Measurements from ENCODE around the gene RAD9A.

Gene RAD9A

DNA sequence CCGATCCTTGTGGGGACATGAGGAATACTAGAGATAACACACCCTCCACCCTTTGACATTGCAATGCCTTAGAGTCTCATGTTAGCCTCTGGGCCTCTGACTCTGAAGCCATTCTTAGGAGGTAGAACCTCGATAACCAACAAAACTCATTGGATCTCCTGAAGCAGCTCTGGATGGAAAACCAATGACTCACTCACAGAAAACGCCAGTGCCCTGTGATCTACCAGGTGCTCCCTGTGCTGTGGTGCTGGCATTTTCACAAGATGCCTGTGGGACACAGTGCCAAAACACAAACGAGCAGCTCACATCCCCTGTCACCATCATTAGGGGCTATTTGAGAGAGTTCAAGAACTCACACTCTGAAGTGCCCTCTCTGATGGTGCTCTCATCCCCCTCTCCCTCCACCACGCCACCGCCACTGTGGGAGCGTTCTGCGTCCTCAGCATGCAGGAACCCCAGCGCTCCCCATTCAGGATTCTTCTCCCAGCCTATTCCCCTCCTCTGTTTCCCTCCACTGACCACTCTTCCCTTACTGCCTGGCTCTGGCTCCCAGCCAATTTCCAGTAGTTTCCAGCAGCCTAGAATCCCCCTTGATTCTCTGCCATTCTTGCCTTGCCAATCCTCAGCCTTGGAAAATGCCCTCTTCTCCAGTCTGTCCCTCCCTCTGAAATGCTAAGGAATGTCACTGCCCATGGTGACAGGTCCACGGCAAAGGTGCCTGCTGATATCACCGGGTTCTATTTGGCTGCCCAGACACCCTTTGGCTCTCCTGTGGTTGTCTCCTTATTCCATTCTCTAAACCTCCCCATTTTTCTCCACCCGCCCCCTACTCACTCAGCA, 33.7 kb upstream of the RAD9A start:
- no peak for DNase-seq

DNA sequence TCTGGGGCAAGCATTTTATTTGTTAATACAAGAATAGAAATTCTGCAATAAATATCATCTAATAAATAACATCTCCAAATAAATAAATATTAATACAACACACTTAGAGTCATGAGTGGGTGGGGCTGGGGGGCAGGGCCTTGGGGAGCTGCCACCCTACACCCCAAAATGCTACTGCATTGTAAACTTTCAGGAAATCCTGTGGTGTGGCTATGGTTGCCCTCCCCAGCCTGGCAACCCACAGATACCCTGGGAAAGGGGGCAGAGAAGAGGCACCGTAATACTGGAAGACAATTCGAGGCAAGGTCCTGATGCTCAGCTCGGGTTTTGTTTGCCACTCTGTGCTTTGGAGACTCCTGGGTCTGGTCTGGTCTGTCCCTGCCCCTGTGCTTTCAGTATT, 27.6 kb upstream of the RAD9A start:
- no peak for DNase-seq

DNA sequence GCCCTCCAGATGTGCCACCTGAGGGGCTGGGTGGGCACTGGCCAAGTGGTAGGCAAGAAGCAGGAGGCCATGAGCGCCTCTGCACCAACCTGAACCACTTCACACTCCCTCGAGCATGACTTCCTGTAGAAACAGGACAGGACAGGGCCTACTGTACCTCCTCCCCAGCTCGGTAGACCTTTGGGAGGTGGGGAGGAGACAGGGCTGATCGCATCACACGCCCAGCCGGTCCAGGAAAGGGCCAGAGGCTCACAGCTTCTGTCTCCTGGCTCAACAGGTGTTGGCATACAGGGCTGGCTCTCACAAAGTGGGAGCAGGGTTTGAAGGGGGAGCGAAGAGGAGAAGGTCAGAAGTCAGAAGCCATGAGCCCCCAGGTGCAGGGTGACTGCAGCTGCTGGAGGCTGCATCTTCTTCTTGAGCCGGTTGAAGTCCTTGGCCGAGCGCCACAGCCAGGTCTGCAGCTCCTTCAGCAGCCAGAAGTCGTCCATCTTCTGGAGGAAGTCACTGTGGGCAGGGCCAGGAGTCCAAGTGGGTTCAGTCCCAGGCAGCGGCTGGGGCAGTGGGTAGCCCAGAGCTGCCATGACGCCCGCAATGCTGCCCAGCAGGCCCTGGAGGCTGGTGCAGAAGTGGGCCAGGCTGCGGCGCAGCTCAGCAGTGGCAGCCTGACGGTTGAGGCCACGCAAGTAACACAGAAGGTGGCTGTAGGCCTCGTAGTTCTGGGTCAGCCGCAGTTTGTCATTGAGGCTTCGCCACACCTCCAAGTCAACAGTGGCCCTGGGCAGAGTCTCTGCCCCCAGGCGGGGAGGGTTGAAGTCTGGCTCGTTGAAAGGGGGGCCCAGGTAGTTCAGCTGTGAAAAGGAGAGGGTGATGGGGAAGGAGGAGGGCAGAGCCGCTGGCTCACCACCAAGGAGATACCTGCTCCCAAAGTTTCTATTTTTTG, 26.7 kb upstream of the RAD9A start:
- DNase-seq = no peak

DNA sequence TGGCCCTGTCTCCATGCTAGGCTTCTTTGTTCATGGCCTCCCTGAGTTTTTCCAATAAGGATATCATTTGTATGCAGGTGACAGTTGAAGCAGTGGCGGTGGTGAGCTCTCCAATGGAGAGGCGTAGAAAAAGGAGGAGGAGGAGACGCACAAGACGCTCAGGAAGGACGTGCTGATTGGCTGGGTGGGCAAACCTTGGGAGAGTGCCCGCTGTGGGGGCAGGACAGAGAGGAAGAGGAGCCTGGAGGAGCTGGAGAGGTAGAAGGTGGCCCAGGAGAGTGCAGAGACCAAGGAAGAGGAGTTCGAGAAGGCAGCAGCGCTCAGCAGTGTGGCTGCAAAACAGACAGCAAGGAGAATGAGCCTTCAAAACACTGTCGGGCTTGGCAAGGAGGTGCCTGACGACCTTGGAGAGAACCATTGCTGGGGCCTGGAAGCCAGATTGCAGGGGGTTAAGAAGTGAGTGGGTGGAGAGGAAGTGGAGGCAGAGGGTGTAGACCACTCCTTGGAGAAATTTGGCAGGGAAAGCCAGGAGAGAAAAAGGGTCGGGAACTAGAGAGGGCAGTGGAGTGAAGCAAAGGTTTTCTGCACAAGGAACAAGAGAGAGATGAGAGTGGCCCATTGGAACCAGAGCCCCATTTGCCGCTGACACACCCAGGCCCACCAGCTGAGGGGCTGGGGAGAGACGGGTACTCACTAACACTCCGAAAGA, 25.9 kb upstream of the RAD9A start:
- DNase-seq = no peak

DNA sequence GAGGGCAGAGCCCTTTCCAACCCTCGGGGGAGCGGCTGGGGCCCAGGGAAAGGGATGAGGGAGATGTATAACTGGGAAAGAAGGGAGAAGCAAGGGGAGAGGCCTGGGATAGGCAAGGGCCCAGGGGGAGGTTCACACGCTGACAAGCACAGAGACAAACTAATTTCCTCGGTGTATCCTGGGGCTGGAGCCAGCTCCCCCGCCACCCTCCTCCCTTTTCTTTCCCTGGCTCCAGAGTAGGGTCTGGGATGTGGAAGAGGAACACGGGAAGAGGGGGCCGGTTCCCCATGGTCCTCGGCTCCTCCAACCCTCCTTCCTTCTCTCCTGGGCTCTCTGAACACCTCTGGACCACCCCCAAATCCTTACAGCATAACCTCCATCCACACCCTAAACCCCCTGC, 25.2 kb upstream of the RAD9A start:
- no peak for DNase-seq

DNA sequence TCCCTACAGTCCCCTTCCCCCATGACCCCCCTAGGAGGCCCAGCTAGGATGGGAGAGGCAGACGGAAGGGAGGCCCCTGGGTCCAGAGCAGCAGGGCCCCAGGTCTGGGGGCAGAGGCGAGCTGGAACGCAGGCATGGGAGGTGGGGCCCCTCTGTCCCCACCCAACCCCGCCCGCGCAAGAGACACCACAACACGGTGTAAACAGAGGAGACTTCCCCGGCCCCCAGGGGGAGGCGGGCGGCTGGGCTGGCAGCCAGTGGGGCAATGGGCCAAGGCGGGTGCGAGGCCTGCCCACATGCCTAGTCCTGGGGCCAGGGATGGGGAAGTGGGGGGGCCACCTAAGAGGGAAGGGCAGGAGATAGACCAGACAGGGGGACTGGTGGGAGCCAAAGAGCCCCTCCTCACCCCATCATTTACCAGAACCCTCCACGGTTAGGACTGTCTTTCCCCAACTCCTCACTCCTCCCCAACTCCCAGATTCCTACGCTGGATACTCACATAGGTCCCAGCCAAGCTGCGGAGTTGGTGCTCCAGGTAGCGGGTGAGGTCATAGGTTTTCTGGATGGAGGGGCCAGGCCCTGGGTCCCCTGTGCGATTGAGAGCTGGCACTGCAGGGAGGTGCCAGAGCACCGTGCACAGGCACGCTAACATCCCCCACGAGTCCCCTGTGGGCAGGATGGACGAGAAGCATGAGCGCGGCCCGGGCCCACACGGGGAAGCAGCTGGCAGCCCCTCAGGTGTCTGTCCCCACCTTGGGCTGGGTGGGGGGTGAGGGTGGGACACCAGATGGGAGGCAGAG, 24.6 kb upstream of the RAD9A start:
- no peak for DNase-seq

DNA sequence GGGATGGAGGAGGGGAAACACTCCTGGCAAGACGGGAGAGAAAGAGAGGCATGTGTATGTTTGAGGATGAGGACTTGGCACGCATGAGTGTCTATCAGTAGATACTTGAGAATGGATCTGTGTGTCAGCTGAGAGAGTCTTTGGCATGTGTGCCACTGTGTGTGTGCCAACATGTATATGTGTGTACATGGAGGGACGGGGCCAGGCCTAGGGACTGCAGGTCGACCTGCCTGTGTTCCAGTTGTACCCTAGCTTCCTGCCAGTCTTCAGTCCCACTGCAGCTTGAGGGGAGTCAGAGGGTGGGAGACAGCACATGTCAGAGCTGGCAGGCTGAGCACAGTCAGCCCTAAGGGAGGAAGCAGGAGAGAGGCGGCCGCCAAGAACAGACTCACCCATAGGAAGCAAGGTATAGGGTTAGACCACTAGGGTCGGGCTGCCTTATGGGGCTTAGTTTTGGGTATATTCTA, 24.0 kb upstream of the RAD9A start:
- no peak for DNase-seq

DNA sequence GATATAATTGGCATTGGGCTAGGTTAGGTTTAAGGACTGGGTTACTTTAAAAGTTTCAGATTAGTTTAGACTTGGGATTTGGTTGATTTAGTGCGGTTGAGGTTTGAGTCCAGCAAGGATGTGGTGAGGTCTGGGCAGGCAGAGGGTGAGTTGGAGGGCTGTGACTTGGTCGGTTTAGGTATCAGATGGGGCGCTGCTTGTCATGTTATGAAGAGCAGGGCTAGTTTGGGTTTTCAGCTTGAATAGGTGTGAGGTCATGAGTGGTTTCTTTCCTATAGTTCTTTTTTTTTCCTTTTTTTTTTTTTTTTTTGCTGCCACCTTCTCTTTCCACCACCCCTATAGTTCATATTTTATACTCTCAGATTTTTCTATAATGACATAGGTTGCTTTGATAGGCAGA, 23.2 kb upstream of the RAD9A start:
- peak in 1 of 2 experiments; percentile 65 for DNase-seq

DNA sequence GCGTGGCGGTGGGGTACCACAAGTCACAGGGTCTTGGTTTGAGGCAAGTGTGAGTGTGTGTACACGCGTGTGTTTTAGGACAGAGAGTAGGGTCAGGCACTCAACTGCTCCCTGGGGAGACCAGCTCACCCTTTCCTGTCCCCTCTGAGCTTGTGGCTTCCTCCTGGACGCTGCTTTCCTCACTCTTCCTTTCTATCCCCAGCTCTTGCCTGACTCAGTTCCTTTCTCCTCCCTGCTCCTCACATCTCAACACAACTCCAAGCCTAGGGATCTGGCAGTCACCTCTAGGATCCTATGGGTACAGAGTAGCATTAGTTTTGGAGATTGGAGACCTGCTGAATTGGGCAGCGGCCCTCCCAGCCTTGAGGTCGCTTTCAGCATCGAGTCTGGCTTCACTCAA, 22.5 kb upstream of the RAD9A start:
- DNase-seq = no peak

DNA sequence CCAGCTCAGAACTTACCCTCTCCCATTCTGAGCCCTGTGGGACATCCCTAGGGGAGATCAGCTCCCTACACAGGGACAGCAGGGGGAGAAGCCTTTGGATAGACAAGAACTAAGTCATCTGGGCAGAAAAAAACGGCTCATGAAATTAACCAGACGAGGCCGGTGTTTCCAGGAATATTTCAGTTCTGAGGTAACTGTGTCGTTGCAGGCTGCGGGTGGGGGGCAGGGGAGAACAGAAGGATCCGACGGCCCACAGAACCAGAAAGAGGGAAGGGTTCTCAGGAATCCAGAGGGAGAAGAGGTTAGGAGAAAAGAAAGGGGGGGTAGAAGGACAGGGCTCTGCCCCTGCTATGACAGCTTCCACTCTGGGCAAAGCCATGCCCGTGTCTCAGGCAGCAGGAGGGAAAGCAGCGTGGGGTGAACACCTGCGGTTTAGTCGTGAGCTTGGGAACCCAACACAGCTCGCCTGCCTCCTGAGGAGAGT, 21.9 kb upstream of the RAD9A start:
- DNase-seq = no peak

DNA sequence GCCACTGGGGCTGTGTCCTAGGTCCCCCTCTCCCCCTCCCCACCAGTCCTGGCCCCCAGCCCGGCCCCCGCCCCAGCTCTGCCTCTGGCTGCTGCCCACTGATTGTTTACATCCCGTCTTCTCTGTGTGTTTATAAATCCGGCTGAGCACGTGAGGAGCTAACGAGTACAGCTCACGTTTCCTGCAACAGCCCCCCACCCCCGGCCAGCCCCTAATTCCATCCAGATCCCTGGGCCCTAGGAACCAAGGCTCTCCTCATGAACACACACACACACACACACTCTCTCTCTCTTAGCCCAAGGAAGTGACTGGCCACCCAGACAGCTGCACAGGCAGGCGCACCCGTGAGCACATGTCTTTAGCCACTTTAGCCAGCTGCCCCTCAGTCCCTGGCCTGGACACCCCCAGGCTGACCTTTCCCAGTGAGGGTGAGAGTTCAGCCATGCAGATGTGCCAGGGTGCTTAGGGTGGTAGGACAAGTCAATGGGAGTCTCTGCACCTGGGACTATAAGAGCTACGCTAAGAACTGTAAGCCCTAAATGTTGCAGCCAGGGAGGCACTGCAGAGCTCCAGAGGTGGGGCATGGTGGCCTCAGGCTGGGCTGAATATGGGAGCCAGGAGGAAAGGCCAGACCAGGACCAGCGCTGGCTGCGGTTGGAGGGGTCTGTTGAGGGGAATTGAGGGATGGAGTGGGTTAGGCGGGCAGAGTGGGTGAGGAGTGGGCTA, 21.3 kb upstream of the RAD9A start:
- DNase-seq = no peak

DNA sequence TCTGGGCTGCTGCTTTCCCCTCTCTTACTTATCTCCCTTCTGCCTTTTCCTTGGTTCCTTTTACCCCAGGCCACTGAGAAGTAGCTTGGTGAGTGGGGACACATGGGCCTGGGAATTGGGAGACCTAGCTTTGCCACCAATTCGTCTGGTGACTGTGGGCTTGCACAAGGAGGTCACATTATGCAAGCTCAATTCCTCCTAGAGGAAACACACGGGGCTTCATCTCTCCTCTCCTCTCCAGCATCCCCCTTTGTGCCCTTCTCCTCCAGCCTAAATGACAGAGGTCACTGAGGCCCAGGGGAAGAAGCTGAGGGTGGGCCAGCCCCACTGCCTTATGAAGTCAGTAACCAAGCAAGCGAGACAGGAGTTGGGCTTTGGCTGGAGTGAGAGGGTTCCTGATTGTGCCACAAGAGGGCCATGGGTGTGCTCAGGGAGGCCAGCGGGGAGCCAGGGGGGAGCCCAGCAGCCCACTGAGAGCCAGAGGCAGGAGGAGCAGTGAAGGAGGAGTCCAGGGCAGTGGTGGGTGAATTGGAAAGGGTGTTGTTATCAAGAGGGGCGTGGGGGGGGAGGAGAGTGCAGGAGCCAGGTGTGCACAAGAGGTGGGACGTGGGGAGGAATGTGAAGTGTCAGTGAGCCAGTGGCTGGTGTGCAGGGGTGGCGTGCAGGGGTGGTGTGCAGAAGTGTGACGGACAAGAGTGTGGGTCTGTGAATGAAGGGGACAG, 20.4 kb upstream of the RAD9A start:
- DNase-seq = no peak

DNA sequence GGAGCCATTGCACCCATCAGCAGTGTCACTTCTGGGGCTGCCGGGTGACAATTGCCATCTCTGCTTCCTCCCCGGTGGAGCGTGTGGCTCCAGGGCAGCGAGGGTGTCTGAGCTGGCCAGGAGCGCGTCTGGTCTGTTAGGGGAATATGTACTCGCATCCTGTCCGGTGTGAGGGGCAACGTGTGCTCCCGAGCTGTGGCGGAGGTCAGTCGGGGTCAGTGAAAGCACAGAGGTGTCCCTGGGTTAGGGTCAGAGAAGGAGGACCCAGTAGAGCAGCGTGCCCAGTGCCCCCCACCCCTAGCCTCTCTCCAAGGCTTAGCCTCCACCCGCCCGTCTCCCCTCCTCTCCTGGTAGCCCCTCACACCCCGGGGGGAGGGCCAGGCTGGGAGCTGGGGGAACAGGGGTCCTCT, 19.9 kb upstream of the RAD9A start:
- no peak for DNase-seq

DNA sequence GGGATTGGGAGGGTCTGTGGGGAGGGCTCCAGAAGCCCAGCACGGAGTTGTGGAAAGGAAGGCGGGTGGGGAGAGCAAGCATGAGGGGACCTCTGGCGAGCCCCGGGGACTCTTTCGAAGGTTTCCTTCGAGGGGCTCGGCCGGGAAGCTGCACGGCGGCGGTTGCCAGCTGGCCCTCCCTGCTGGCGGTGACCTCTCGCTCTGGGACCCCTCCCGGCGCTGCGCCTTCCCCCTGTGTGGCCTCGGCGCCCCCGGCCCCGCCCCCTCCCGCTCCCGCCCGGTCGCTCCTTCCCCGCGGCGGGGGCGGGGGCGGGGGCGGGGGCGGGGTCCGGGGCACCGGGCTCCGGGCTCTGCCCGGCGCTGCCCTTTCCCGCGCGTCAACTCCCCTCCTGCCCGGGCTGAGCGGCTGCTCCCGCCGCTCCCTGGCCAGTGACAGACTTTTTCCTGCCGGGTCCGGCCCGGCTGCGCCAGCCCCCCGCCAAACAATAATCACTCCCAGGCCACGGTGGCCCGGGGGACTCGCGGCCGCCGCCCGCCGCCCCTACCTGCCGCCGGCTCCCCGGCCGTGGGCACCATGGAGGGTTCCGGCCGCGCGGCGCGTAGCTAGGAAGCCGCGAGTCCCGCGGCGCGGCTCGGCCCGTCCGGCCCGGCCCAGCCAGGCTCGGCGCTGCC, 19.3 kb upstream of the RAD9A start:
- no peak for DNase-seq

DNA sequence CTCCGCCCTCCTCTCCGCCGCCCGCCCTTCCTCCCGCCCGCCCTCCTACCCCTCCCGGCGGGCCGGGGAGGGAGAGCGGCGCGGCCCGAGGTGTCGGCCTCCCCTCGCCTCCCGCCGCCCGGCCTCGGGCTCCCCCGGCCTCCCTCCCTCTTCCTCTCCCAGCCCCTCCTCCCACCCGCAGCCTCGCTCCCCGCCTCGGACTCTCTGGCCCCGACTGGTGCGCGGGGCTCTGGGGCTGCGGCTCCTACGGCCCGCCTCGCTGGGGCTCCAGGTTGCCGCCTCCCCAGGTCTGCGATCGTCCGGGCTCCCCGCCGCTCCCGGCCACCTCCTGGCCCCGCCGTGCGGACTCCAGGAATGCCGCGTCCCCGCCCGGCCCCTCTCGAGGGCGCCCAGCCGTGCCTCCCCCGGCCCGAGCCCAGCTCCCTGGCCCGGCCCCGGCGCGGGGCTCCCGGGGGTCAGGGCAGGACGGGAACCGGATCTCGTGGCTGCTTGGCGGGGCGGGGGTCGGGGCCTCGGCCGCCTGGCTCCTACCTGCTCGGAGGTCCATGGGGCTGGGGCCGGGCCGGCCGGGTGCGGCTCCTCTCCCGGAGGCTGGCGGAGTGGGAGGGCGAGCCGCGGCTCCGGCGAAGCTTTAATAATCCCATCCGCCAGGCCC, 18.7 kb upstream of the RAD9A start, which contains the start of gene CLCF1:
Gene CLCF1, minus strand, starts transcription at position 606 of the 655 bp plus-strand sequence. Its CDS starts 59 bp downstream, at position 547.
- peak; percentile 31 to 48 for DNase-seq

DNA sequence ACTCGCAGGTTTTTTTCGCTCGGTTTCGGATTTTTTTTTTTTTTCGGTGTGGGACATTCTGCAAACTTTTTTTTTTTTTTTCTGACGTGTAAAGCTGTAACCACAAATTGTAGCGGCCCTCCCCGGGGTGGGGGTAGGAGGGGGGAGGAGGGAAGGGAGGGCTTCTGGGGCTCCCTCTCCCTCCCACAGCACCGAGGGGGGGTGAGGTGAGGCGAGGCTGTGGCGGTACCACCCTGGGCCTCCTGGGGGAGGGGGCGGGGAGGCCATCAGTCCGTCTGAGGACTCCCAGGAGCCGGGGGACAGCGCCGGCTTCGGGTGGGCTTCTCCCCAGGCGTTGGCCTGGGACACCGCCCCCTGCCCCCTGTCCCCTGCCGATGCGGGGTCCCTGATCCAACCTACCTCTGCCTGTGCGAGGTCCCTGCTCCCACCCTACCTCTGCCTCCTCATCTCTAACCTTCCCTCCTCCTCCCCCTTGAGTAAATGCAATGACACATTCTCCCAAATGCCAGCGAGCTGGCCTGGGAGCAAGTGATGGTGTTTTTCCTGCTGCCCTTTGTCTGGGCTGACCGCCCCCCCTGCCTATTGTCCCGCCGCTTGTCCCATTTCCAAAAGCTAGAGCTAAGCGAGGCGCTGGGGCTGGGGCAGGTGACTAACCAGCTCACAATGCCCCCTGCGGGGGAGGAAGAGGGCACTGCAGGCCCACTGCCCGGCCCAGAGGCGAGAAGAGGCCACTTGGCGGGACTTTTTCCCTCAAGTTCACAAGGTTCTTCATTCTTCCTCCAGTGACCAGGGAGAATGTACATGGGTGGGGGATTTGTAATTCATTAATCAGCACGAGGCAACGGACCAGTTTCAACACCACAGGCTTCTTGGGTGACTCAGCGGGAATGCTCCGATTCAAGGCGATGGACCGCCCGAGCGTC, 17.9 kb upstream of the RAD9A start:
- DNase-seq = peak in 1 of 2 experiments; percentile 56

DNA sequence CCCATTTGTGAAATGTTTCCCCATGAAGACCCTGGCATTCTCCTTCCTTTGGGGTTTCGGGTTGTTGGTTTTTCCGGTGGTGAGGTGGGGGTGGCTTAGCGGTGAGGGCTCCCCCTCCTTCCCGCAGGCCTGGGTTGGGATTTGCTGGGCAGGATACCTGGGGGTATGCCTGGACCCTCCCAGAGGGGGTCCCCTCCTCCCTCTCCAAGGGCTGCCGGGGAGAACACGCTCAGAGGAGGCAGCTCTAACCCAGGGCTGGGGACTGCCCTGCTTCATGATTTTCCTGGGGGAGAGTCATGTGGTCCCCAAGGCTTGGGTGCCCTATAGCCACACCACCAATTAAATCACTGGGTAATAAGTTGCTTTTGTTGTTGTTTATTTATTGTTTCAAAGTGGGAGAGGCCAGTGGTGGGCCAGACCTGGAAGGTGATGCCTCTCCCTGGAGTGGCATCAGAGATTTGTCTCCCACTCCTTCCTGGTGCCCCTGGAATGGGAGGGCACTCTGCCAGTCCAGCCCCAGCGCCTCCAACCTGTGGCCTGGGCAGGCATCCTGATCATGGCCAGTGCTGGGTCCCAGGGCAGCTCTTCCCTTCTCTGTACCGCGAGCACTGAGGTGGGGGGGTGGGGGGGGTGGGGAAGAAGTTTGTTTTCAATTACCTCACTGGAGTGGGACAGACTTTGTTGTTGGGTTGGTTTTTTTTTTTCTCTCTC, 17.1 kb upstream of the RAD9A start:
- DNase-seq = no peak

Data from activated CD4-positive, alpha-beta T cell treated with anti-CD3 and anti-CD28 coated beads, Interleukin-2, amount 50 U/mL, for 48 hours (primary cell).